Natural killer cell (primary cell): ENCODE results near the gene SMG6. TPM values are rescaled to one million over a fixed set of nuclear protein-coding genes. Genes with fewer than 3 reads are reported as not detected.
A peak's percentile ranks its signal among the peaks of the same experiment; 100 is the strongest.
"Not testable (repeated sequence)": the region's sequence is repeated elsewhere in the genome, so short reads cannot be mapped to it uniquely, and the experiment has no call there.

Source experiments
- ATAC-seq, 3 donors: fragments of 150-1000 bp in 2 of 3; fragments of 200-7000 bp in 1 of 3; cut with Tn5 transposase; 1 replicate in 1 of 3; 2 replicates in 2 of 3; pipeline ENCODE4 v1.10.0; 2021; ENCODE audit warnings: mild to moderate bottlenecking in 2 of 3, moderate library complexity in 2 of 3
- DNase-seq, 2 donors: peaks; one replicate each; pipeline versions ENCODE4 v3.0.0 to v3.0.0-alpha.2; 2013 to 2021; ENCODE audit warnings: mixed read lengths in 1 of 2
- H3K27ac ChIP-seq: one replicate; pipeline ENCODE4 v1.5.1; 2013; ENCODE audit warnings: mild to moderate bottlenecking, low read length
- H3K27me3 ChIP-seq: one replicate; pipeline ENCODE4 v1.6.1; 2013; ENCODE audit warnings: low read length; ENCODE audit not compliant: control insufficient read depth, insufficient read depth
- H3K36me3 ChIP-seq: one replicate; pipeline ENCODE4 v1.6.1; 2013; ENCODE audit warnings: low read length; ENCODE audit not compliant: control insufficient read depth, insufficient read depth
- H3K4me1 ChIP-seq: one replicate; pipeline ENCODE4 v1.6.1; 2013; ENCODE audit warnings: low read length; ENCODE audit not compliant: control insufficient read depth, insufficient read depth
- H3K4me3 ChIP-seq: one replicate; pipeline ENCODE4 v1.5.1; 2013; ENCODE audit warnings: low read length
- H3K9me3 ChIP-seq: one replicate; pipeline ENCODE4 v1.6.1; 2013; ENCODE audit warnings: low read length; ENCODE audit not compliant: control insufficient read depth, insufficient read depth
- H3K27ac Mint-ChIP-seq, 2 donors: one replicate each; pipeline ENCODE4 v1.8.0; 2022; ENCODE audit warnings: mild to moderate bottlenecking in 2 of 2, mixed read lengths in 2 of 2, moderate library complexity in 1 of 2
- H3K27me3 Mint-ChIP-seq, 2 donors: one replicate each; pipeline ENCODE4 v1.8.0; 2022; ENCODE audit warnings: low read depth in 2 of 2, mixed read lengths in 2 of 2
- H3K36me3 Mint-ChIP-seq: one replicate; pipeline ENCODE4 v1.8.0; 2022; ENCODE audit warnings: mixed read lengths
- H3K4me1 Mint-ChIP-seq, 2 donors: one replicate each; pipeline ENCODE4 v1.8.0; 2022; ENCODE audit warnings: mixed read lengths in 2 of 2
- H3K4me3 Mint-ChIP-seq: one replicate; pipeline ENCODE4 v1.8.0; 2022; ENCODE audit warnings: mild to moderate bottlenecking, moderate library complexity, mixed read lengths
- H3K9me3 Mint-ChIP-seq, 2 donors: one replicate each; pipeline ENCODE4 v1.8.0; 2022; ENCODE audit warnings: mixed read lengths in 2 of 2
- WGBS: methylation state at CpG from one replicate; pipeline ENCODE4 v1.1.7; 2013; ENCODE audit warnings: missing lambda C conversion rate; ENCODE audit not compliant: insufficient coverage; 5-methylcytosine and 5-hydroxymethylcytosine counted together
- intact Hi-C: fragments of 100-400 bp; cut with micrococcal nuclease; formaldehyde crosslinking; loops from one replicate; pipeline ENCODE4 v1.14.2; 2022
- total RNA-seq, 4 donors: library from RNA; stranded (reverse); fragments of 120-200 nt in 1 of 4; gene quantifications; one replicate each; pipeline versions ENCODE4 v1.2.3 to v1.2.4, GENCODE V29; 2013 to 2022
- TF ChIP-seq, protein P1 (sequence below): fragments of 200-600 bp; IDR thresholded peaks from one replicate; pipeline ENCODE4 v1.8.0; 2022; ENCODE audit warnings: antibody characterized with exemption

The SMG6 gene
- total RNA-seq, 3 donors from 2014 or later (not counting 1 experiment from before 2014, with no cell fraction given) = 41.6 to 49.4 (median 48.2) TPM

DNA sequence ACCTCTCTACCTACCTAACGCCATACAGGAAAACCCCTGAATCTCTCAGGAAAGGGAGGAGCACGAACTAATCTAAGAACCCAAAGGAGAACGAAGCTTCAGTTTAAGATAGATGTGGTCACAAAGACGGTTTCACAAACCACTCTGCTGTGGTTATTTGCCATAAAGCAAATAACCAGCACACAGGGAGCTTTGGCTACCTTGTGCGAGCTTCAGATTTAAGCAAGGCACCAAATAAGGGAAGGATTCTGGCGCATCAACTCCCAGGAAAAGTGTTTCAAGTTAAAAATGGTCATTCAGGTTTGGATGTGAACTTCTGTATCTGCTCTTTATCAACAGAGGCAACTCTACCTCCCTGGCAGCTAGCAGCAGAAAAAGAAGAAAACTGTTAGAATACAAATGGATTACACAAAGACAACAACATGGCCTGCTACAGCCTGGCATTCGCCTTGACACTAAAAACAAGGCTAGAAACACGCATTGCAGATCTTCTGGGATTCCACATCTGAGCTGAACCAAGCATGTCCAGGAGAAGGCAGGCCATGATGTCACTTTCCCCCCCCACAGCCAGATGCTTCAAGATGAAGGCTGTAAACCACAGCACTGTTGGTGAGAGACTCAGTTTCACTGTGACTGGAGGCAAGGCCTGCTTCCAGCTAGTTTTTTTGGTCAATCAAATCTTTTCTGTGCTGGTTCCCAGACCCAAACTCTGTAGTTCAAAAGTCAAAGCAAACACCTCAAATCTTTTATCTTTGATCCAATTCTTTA lies 43.6 kb downstream of the SMG6 start:
- Histone ChIP-seq H3K27me3 (no peaks in the 10 kb centered on the region), H3K9me3 (no peaks in the 10 kb centered on the region), H3K27ac (peak overlapping the region; percentile 79), H3K36me3 (no peaks in the 10 kb centered on the region), H3K4me1 (peaks cover 44% of the 10 kb centered on the region), H3K4me3 (no peak overlapping the region)
- ATAC-seq = peak; percentile 85 to 89 (median 87)
- Mint-ChIP-seq H3K36me3 (peaks cover under 1% of the 10 kb centered on the region), H3K27ac (peak overlapping the region; percentile 92 to 95), H3K27me3 (no peaks in the 10 kb centered on the region), H3K4me1 (peaks cover 58 to 60% of the 10 kb centered on the region in 2 donors), H3K9me3 (no peaks in the 10 kb centered on the region), H3K4me3 (peak overlapping the region; percentile 82)
- DNase-seq = peak; percentile 55 to 85
- TF ChIP-seq, protein P1, sequence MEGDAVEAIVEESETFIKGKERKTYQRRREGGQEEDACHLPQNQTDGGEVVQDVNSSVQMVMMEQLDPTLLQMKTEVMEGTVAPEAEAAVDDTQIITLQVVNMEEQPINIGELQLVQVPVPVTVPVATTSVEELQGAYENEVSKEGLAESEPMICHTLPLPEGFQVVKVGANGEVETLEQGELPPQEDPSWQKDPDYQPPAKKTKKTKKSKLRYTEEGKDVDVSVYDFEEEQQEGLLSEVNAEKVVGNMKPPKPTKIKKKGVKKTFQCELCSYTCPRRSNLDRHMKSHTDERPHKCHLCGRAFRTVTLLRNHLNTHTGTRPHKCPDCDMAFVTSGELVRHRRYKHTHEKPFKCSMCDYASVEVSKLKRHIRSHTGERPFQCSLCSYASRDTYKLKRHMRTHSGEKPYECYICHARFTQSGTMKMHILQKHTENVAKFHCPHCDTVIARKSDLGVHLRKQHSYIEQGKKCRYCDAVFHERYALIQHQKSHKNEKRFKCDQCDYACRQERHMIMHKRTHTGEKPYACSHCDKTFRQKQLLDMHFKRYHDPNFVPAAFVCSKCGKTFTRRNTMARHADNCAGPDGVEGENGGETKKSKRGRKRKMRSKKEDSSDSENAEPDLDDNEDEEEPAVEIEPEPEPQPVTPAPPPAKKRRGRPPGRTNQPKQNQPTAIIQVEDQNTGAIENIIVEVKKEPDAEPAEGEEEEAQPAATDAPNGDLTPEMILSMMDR = no peak
- intact Hi-C loops = no loop called here
- 18% methylated on average over 8 of the region's 8 CpGs for WGBS

DNA sequence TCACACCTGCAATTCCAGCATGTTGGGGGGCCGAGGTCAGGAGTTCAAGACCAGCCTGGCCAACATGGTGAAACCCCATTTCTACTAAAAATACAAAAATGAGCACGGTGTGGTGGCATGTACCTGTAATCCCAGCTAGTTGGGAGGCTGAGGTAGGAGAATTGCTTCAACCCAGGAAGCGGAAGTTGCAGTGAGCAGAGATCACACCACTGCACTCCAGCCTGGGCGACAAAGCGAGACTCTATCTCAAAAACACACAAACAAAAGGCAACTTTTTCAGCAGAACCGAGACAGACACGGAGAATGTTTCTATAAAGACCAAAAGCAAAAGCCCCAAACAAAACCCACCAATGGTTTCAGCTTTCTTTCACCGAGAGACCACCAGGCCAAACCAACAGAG lies 44.8 kb downstream of the SMG6 start:
- not testable (repeated sequence) for H3K4me3 ChIP-seq, H3K36me3 Mint-ChIP-seq, H3K9me3 Mint-ChIP-seq, H3K36me3 ChIP-seq, H3K27me3 Mint-ChIP-seq, H3K27me3 ChIP-seq, DNase-seq, H3K9me3 ChIP-seq, ATAC-seq
- WGBS = 45% methylated on average over 7 of the region's 8 CpGs
- Mint-ChIP-seq H3K4me1 (peaks cover 53 to 57% of the 10 kb centered on the region in 2 donors), H3K4me3 (peak overlapping the region; percentile 82), H3K27ac (peak overlapping the region; percentile 92 to 95)
- intact Hi-C loops = loop anchor here (1.0 kb wide), 1 partner anchor 7 kb away; no protein-coding TSS in a partner anchor
- Histone ChIP-seq H3K27ac (peak overlapping the region; percentile 79), H3K4me1 (peaks cover 37% of the 10 kb centered on the region)

DNA sequence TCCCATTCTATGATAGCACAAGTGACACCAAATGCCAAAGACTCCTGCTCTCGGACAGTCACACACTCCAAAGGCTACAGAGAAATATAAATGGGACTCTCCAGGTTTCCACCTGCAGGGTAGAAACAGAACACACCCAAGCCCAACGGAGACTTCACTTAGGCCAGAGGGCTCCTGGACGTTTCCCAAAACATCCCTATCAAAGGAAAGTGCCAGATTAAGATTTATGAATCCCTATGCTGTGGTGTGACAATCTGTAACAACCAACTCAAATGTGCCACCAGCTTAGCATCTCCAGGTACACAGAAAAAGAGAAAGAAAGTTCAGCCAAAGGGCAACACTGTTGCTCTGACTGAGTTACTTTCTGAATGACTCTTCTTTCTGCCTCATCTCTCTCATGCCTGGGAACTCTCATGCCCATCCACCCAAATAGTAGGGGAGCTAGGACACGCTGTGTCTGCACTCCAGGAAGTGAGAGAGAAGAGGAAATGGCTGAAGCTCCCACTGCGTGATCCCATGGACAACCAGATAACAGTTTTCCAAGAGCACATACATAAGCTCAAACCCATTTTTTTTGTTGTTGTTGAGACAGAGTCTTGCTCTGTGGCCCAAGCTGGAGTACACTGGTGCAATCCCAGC lies 49.7 kb downstream of the SMG6 start:
- H3K27me3 Mint-ChIP-seq = no peaks in the 10 kb centered on the region
- Histone ChIP-seq H3K4me1 (peaks cover 27% of the 10 kb centered on the region), H3K27ac (no peak overlapping the region), H3K4me3 (no peak overlapping the region), H3K9me3 (no peaks in the 10 kb centered on the region), H3K36me3 (peaks cover 5% of the 10 kb centered on the region), H3K27me3 (no peaks in the 10 kb centered on the region)
- TF ChIP-seq, protein P1 = no peak
- DNase-seq (peak in 1 of 2 donors; percentile 40), ATAC-seq (peak in 1 of 3 donors; percentile 20)
- intact Hi-C loops = no loop called here
- H3K4me3 Mint-ChIP-seq = no peak overlapping the region
- H3K27ac Mint-ChIP-seq = peak overlapping the region; percentile 6 to 36
- H3K9me3 Mint-ChIP-seq = no peaks in the 10 kb centered on the region
- H3K4me1 Mint-ChIP-seq = peaks cover 35 to 49% of the 10 kb centered on the region in 2 donors
- H3K36me3 Mint-ChIP-seq = peaks cover 7% of the 10 kb centered on the region
- 76% methylated on average over 3 of the region's 5 CpGs for WGBS

DNA sequence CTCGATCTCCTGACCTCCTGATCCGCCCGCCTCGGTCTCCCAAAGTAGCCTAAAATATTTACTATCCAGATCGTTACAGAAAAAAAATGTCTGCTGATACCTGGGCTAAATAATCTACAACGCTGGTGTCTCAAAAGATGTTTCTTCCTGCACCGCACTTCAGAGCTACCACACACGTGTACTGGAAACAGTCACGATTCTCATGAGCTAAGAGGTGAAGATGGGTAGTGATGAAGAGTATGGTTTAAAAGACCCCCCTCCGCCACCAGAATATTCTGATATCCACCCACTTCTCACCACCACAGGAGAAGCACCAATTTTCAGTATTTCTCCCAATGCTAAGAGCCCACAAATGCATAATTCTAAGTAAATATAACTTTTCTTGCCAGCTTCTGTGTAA lies 50.2 kb downstream of the SMG6 start:
- H3K36me3 Mint-ChIP-seq = peaks cover 7% of the 10 kb centered on the region
- ATAC-seq = no peak

More for the DNA sequence above, 50.2 kb downstream of the SMG6 start:
- Mint-ChIP-seq H3K4me1 (peaks cover 36 to 50% of the 10 kb centered on the region in 2 donors), H3K4me3 (no peak overlapping the region), H3K9me3 (no peaks in the 10 kb centered on the region), H3K27me3 (no peaks in the 10 kb centered on the region), H3K27ac (peak overlapping the region; percentile 6 to 36)
- H3K4me1 ChIP-seq = peaks cover 22% of the 10 kb centered on the region
- H3K27me3 ChIP-seq = no peaks in the 10 kb centered on the region
- TF ChIP-seq, protein P1 = no peak
- DNase-seq = no peak
- H3K27ac ChIP-seq = no peak overlapping the region
- WGBS = 95% methylated on average over 9 of the region's 10 CpGs
- intact Hi-C loops = no loop called here
- no peak overlapping the region for H3K4me3 ChIP-seq
- no peaks in the 10 kb centered on the region for H3K9me3 ChIP-seq
- H3K36me3 ChIP-seq = peaks cover 5% of the 10 kb centered on the region
